Fibroblast of pulmonary artery (primary cell): ENCODE results near the gene ADGRF1.

Experiments
- DNase-seq: peaks from one replicate; pipeline ENCODE4 v3.0.0-alpha.2; 2010; ENCODE audit warnings: low read depth
- H3K4me3 ChIP-seq: replicated peaks from 2 replicates; pipeline ENCODE4 v1.5.1; 2011; ENCODE audit warnings: low read depth, mild to moderate bottlenecking, control low read depth, low read length, moderate library complexity
- TF ChIP-seq, protein P1 (sequence below): IDR thresholded peaks from 2 replicates; pipeline ENCODE4 v1.5.1; 2011; ENCODE audit warnings: mild to moderate bottlenecking, control low read depth, low read length, inconsistent platforms; ENCODE audit errors: missing control alignments

Gene ADGRF1

DNA sequence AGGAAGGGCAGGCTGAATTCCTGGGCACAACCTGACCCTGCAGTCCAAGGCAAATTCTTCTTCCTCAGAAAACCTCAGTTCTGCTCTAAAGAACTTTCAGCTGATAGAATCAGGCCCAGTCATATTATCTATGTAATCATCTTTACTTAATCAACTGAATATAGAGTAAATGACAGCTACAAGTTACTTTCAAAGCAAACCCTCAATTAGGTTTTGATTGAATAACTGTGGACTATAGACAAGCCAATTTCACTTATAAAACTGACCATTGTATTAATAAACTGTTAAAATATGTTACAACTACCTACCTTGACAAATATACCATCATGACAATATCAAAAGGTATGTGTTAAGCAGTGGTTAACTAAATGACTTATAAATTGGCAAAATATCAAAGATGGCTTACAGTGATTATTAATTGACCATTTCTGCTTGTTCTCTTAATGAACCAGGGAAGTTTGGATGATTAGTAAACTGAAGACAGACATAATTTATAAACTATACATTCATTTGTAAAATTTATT is 74.2 kb downstream of the ADGRF1 start:
- no peak overlapping the region for H3K4me3 ChIP-seq
- DNase-seq, result no peak

GRCh38 chr6:46964716-46965519 is 77.2 kb downstream of the ADGRF1 start:
- DNase-seq, result peak; percentile 74
- H3K4me3 ChIP-seq, result no peak overlapping the region
- TF ChIP-seq, protein P1, sequence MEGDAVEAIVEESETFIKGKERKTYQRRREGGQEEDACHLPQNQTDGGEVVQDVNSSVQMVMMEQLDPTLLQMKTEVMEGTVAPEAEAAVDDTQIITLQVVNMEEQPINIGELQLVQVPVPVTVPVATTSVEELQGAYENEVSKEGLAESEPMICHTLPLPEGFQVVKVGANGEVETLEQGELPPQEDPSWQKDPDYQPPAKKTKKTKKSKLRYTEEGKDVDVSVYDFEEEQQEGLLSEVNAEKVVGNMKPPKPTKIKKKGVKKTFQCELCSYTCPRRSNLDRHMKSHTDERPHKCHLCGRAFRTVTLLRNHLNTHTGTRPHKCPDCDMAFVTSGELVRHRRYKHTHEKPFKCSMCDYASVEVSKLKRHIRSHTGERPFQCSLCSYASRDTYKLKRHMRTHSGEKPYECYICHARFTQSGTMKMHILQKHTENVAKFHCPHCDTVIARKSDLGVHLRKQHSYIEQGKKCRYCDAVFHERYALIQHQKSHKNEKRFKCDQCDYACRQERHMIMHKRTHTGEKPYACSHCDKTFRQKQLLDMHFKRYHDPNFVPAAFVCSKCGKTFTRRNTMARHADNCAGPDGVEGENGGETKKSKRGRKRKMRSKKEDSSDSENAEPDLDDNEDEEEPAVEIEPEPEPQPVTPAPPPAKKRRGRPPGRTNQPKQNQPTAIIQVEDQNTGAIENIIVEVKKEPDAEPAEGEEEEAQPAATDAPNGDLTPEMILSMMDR, result no peak

More for the DNA sequence above, 74.2 kb downstream of the ADGRF1 start:
- TF ChIP-seq, protein P1, result no peak

DNA sequence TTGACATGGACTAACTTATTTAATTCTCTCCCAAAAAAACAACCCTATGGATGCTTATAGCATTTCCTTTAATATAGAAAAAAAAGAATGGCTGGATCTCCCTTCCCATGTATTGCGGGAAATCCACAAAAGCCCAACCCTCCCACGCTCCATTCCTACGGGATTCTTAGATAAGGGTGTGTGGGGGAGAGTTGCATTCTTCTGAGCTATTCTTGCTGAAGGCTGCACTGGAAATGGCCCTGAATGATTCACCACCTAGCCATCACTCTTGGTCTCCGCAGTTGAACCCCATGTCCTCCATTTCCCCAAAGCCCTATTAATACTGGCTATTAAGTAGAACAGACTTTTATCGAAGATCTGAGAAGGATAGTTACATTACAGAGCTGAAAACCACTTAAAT is 78.5 kb downstream of the ADGRF1 start:
- DNase-seq, result peak; percentile 96
- H3K4me3 ChIP-seq, result no peak overlapping the region
- TF ChIP-seq, protein P1, result no peak

GRCh38 chr6:46963039-46963438 is 79.1 kb downstream of the ADGRF1 start:
- DNase-seq, result no peak
- H3K4me3 ChIP-seq, result no peak overlapping the region
- TF ChIP-seq, protein P1, result no peak

GRCh38 chr6:46961711-46962110 is 80.4 kb downstream of the ADGRF1 start:
- H3K4me3 ChIP-seq, result no peak overlapping the region
- no peak for DNase-seq
- TF ChIP-seq, protein P1, result no peak

DNA sequence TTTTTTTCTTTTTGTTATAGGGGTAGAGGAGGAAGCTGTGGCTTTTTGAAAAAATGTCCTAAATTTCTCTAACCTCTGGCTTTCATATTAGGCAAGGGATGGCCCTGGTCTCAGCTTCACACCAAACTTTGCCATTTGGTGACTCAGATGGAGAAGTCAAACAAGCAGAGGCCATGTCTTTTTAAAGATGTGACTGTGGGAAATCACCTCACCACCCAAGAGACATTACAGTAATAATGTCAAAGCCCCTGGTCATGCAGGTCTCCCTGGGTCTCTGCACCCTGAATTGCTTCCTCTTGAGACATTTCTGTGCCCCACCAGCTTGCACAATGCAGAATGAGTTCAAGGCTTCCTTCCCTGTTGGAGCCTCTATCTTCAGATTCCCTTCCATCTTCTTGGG is 80.9 kb downstream of the ADGRF1 start:
- no peak for DNase-seq
- TF ChIP-seq, protein P1, result no peak
- H3K4me3 ChIP-seq, result no peak overlapping the region
